ENCODE data around the gene CSN3. TPM values are rescaled to one million over a fixed set of nuclear protein-coding genes. Genes with fewer than 3 reads are reported as not detected.
"Not testable (repeated sequence)": the region's sequence is repeated elsewhere in the genome, so short reads cannot be mapped to it uniquely, and the experiment has no call there.

Gene CSN3
- polyA plus RNA-seq, 1 of the 3 experiments (the other 2 are of a cell fraction): not detected

DNA sequence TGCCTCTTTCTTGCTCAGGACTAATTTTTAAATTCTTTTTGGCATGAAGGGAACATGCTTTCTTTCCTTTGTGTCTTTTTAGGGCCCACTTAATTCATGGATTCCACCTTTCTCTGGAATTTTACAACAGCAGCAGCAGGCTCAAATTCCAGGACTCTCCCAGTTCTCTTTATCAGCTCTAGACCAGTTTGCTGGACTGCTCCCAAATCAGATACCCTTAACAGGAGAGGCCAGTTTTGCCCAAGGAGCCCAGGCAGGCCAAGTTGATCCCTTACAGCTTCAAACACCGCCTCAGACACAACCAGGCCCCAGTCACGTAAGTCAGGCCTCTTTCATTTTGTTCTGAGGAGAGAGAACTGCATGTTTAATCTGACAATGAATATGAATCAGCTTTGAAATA is 44.6 kb upstream of the CSN3 start:
- no peak overlapping the region for H2AFZ ChIP-seq (ENCODE audit: low read depth)

DNA sequence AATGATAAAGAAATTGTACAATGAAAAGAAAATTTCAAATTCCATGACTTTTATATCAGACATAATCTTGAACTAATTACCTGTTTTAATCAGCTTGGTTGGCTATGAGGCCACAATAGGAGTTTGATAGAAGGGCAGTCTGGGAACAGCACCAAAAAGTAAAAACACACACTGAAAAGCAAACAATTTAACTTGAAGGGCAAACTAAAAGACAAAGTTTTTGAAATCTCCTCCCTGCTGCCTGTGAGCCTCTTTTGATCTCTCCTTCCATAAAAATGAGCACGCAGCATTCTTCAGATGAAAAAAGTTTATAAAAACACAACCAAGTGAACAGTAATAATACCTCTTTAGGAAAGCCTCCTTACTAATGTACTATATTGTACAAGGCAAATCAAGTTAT is 38.8 kb upstream of the CSN3 start:
- TF ChIP-seq PBX3 (IDR thresholded peaks at IDR 0.05) (no peak), CHD2 (IDR thresholded peaks at IDR 0.05; ENCODE audit: low read length, partially characterized antibody) (no peak), FOXJ3 (CRISPR knock-in tag; IDR thresholded peaks at IDR 0.05) (no peak), IRF3 (IDR thresholded peaks at IDR 0.05; ENCODE audit: low read depth, low read length) (no peak), SIN3A (IDR thresholded peaks at IDR 0.05; ENCODE audit: borderline replicate concordance, low read depth, low read length) (no peak), TAF1 (IDR thresholded peaks at IDR 0.05; ENCODE audit: borderline replicate concordance, low read depth, low read length) (no peak)
- TF ChIP-seq, protein P1, sequence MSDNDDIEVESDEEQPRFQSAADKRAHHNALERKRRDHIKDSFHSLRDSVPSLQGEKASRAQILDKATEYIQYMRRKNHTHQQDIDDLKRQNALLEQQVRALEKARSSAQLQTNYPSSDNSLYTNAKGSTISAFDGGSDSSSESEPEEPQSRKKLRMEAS (IDR thresholded peaks at IDR 0.05; ENCODE audit: low read depth): no peak
- Histone ChIP-seq H3K4me2 (no peak overlapping the region), H3K36me3 (replicated peaks in 1 of 2; ENCODE audit: control insufficient read depth in 1 of 2, insufficient read depth in 2 of 2, low read length in 1 of 2) (no peaks in the 10 kb centered on the region), H2AFZ (ENCODE audit: low read depth) (no peak overlapping the region), H3K4me3 (ENCODE audit: low read depth in 2 of 2, low read length in 1 of 2) (no peak overlapping the region), H3K27ac (ENCODE audit: low read depth in 2 of 2, low read length in 1 of 2) (no peak overlapping the region), H3K27me3 (ENCODE audit: insufficient read depth) (no peaks in the 10 kb centered on the region), H4K20me1 (ENCODE audit: insufficient read depth) (no peaks in the 10 kb centered on the region), H3K79me2 (ENCODE audit: insufficient read depth) (no peaks in the 10 kb centered on the region), H3K9me3 (no peaks in the 10 kb centered on the region), H3K9ac (no peak overlapping the region), H3K9me2 (no peaks in the 10 kb centered on the region), H3K4me1 (ENCODE audit: control insufficient read depth in 1 of 2, insufficient read depth in 2 of 2, low read depth in 1 of 2, low read length in 1 of 2) (no peaks in the 10 kb centered on the region), H3F3A (replicated peaks; ENCODE audit: insufficient read depth) (no peaks in the 10 kb centered on the region)
- POLR2A ChIA-PET: no interaction called here
- CTCF ChIA-PET: no interaction called here
- no peak for DNase-seq
- WGBS (ENCODE audit: low lambda C conversion rate): 23% methylated on average over 1 of the region's 1 CpG

More for the DNA sequence above, 44.6 kb upstream of the CSN3 start:
- H3K9me2 ChIP-seq: no peaks in the 10 kb centered on the region
- H3F3A ChIP-seq (replicated peaks; ENCODE audit: insufficient read depth): no peaks in the 10 kb centered on the region
- no peaks in the 10 kb centered on the region for H3K9me3 ChIP-seq
- no peak overlapping the region for H3K9ac ChIP-seq
- H3K4me3 ChIP-seq (ENCODE audit: low read depth in 2 of 2, low read length in 1 of 2): no peak overlapping the region
- POLR2A ChIA-PET: no interaction called here
- no peaks in the 10 kb centered on the region for H4K20me1 ChIP-seq (ENCODE audit: insufficient read depth)
- WGBS (ENCODE audit: low lambda C conversion rate): 0% methylated on average over 2 of the region's 2 CpGs
- CTCF ChIA-PET: interaction anchor here (1.9 kb wide), 1 partner anchor 14 kb away, joined by 6 read pairs; no protein-coding TSS in a partner anchor
- H3K27ac ChIP-seq (ENCODE audit: low read depth in 2 of 2, low read length in 1 of 2): no peak overlapping the region
- H3K79me2 ChIP-seq (ENCODE audit: insufficient read depth): no peaks in the 10 kb centered on the region
- no peaks in the 10 kb centered on the region for H3K4me1 ChIP-seq (ENCODE audit: control insufficient read depth in 1 of 2, insufficient read depth in 2 of 2, low read depth in 1 of 2, low read length in 1 of 2)
- H3K4me2 ChIP-seq: no peak overlapping the region
- no peak for DNase-seq
- H3K36me3 ChIP-seq (replicated peaks in 1 of 2; ENCODE audit: control insufficient read depth in 1 of 2, insufficient read depth in 2 of 2, low read length in 1 of 2): no peaks in the 10 kb centered on the region
- TF ChIP-seq RXRA (IDR thresholded peaks at IDR 0.05; ENCODE audit: borderline replicate concordance, low read depth): no peak
- TF ChIP-seq, protein P2, sequence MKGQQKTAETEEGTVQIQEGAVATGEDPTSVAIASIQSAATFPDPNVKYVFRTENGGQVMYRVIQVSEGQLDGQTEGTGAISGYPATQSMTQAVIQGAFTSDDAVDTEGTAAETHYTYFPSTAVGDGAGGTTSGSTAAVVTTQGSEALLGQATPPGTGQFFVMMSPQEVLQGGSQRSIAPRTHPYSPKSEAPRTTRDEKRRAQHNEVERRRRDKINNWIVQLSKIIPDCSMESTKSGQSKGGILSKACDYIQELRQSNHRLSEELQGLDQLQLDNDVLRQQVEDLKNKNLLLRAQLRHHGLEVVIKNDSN (IDR thresholded peaks at IDR 0.05; ENCODE audit: borderline replicate concordance, low read depth): no peak
- TF ChIP-seq, protein P3, sequence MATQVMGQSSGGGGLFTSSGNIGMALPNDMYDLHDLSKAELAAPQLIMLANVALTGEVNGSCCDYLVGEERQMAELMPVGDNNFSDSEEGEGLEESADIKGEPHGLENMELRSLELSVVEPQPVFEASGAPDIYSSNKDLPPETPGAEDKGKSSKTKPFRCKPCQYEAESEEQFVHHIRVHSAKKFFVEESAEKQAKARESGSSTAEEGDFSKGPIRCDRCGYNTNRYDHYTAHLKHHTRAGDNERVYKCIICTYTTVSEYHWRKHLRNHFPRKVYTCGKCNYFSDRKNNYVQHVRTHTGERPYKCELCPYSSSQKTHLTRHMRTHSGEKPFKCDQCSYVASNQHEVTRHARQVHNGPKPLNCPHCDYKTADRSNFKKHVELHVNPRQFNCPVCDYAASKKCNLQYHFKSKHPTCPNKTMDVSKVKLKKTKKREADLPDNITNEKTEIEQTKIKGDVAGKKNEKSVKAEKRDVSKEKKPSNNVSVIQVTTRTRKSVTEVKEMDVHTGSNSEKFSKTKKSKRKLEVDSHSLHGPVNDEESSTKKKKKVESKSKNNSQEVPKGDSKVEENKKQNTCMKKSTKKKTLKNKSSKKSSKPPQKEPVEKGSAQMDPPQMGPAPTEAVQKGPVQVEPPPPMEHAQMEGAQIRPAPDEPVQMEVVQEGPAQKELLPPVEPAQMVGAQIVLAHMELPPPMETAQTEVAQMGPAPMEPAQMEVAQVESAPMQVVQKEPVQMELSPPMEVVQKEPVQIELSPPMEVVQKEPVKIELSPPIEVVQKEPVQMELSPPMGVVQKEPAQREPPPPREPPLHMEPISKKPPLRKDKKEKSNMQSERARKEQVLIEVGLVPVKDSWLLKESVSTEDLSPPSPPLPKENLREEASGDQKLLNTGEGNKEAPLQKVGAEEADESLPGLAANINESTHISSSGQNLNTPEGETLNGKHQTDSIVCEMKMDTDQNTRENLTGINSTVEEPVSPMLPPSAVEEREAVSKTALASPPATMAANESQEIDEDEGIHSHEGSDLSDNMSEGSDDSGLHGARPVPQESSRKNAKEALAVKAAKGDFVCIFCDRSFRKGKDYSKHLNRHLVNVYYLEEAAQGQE (IDR thresholded peaks at IDR 0.05; ENCODE audit: low read depth, low read length): no peak
- no peak for TF ChIP-seq EP300 (IDR thresholded peaks at IDR 0.05; ENCODE audit: borderline replicate concordance in 1 of 2, low read depth in 1 of 2, low read length in 1 of 2)
- TF ChIP-seq JUND (IDR thresholded peaks at IDR 0.05): no peak
- TF ChIP-seq ELF1 (IDR thresholded peaks at IDR 0.05): no peak
- TF ChIP-seq, protein P4, sequence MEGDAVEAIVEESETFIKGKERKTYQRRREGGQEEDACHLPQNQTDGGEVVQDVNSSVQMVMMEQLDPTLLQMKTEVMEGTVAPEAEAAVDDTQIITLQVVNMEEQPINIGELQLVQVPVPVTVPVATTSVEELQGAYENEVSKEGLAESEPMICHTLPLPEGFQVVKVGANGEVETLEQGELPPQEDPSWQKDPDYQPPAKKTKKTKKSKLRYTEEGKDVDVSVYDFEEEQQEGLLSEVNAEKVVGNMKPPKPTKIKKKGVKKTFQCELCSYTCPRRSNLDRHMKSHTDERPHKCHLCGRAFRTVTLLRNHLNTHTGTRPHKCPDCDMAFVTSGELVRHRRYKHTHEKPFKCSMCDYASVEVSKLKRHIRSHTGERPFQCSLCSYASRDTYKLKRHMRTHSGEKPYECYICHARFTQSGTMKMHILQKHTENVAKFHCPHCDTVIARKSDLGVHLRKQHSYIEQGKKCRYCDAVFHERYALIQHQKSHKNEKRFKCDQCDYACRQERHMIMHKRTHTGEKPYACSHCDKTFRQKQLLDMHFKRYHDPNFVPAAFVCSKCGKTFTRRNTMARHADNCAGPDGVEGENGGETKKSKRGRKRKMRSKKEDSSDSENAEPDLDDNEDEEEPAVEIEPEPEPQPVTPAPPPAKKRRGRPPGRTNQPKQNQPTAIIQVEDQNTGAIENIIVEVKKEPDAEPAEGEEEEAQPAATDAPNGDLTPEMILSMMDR (IDR thresholded peaks at IDR 0.05): no peak
- TF ChIP-seq SIN3A (IDR thresholded peaks at IDR 0.05; ENCODE audit: borderline replicate concordance, low read depth, low read length): no peak
- H3K27me3 ChIP-seq (ENCODE audit: insufficient read depth): no peaks in the 10 kb centered on the region

- H3K27ac ChIP-seq (ENCODE audit: low read depth in 2 of 2, low read length in 1 of 2); H3K9me3 ChIP-seq; H3K4me3 ChIP-seq (ENCODE audit: low read depth in 2 of 2, low read length in 1 of 2); DNase-seq; H3K9ac ChIP-seq; CTCF ChIA-PET; H3F3A ChIP-seq (replicated peaks; ENCODE audit: insufficient read depth); H2AFZ ChIP-seq (ENCODE audit: low read depth); H3K36me3 ChIP-seq (replicated peaks in 1 of 2; ENCODE audit: control insufficient read depth in 1 of 2, insufficient read depth in 2 of 2, low read length in 1 of 2); H3K4me1 ChIP-seq (ENCODE audit: control insufficient read depth in 1 of 2, insufficient read depth in 2 of 2, low read depth in 1 of 2, low read length in 1 of 2); POLR2A ChIA-PET; H3K27me3 ChIP-seq (ENCODE audit: insufficient read depth); H4K20me1 ChIP-seq (ENCODE audit: insufficient read depth); H3K9me2 ChIP-seq; H3K4me2 ChIP-seq; H3K79me2 ChIP-seq (ENCODE audit: insufficient read depth): not testable (repeated sequence)
- 40% methylated on average over 1 of the region's 4 CpGs for WGBS (ENCODE audit: low lambda C conversion rate)
Observed at GRCh38 chr4:70212752-70213151, 29.6 kb upstream of the CSN3 start.
